Left renal pelvis (tissue), 4 donors: ENCODE measurements around the gene XRRA1. TPM values are rescaled to one million over a fixed set of nuclear protein-coding genes. Genes with fewer than 3 reads are reported as not detected.

Experiments used
- DNase-seq, 4 donors: peaks; one replicate each; pipeline ENCODE4 v3.0.0-alpha.2; 2013; ENCODE audit warnings: low read depth in 4 of 4, low spot score in 3 of 4
- polyA plus RNA-seq, 4 donors: library from polyadenylated mRNA; unstranded; fragments of 120-200 nt; gene quantifications; one replicate each; pipeline ENCODE4 v1.2.1, GENCODE V29; 2013; ENCODE audit not compliant: insufficient read length in 4 of 4

Gene XRRA1
- polyA plus RNA-seq, 4 donors = 9.5 to 16.9 (median 13.3) TPM

DNA sequence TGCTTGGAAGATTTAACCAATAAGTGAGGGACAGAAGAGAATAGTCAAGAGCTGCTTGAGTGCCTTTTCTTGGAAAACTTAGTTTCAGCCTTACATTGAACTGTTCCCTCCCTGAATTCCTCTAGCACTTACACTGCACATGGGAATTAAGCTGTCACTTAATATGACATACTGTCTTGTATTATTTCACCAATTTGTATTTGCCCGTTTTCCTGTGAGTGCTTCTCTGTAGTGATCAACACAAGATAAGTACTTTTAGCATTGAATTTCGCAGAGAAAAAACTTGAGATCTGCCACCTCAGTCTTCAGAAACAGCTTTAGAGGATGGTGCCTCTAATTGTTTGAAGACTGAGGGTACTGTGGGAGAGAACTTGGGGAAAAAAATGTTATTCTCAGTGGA lies 3.9 kb upstream of the XRRA1 start:
- DNase-seq = no peak

DNA sequence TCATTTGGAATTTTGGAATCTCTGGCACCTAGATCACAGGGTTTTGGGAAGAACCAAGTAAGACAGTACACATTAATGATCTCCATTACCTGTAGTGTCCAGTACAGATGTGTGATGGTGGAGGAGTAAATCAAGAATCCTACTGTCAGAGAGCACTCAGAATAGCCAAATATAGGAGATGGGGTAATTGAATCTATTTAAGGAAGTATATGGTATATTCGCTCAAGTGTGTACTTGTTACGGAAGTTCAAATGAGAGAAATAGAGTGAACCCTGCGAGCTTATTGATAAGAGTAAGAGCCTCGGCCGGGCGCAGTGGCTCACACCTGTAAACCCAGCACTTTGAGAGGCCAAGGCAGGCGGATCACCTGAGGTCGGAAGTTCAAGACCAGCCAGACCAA lies 2.3 kb upstream of the XRRA1 start:
- DNase-seq = no peak

DNA sequence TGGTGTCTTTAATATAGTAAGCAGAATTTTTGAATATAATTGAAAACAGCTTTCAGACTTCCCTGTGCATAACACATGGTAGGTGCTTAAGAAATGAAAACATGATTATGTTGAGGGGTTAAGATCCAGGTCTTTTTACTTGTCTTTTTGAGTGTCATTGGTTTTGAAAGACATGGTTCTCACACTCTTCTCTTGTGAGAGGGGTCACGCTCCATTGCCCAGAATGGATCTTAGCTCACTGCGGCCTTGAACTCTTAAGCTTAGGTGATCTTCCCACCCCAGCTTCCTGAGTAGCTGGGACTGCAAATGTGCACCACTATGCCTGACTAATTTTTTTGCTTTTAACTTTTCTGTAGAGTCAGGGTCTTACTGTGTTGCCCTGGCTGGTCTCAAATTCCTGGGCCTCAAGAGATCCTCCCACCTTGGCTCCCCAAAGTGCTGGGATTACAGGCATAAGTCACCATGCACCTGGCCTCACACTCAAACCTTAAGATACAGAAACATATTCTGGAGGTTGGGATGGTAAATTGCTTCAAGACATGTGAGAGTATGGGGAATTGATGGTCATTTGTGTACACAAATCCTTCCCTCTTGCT lies 1.6 kb upstream of the XRRA1 start:
- DNase-seq = no peak

DNA sequence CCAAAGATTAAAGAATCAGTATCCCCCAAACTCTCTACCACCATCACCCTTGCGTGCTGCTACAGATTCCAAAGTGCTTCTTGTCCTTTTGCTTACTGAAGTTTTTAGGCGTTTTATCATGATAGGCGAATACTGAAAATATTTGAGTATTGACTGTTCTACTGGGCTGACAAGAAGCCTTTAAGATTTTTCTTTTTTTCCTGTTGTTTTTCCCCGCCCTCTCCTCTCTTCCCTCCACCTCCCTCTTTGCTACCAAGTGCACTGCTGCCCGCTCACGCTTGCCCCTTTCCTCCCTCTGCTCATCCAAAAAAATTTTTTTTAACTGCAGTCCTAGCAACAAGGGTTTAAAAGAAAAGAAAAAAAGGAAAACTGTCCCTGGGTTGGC lies 854 bp upstream of the XRRA1 start:
- DNase-seq = no peak

DNA sequence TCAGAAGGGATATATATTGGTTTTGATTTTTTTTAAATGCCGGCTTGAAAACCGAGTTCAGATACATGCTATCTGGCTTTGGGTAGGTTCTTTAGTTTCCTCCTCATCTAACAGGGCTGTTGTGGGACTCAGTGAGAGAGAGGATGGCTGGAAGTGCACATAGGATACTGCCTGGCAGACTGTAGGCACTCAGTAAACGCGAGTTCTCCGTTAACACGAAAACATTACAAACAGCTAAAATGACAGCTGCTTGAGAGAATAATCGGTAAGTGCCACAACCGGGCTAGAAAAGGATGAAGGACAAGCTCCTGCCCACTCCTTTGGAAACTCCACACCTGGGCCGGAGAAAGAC lies 369 bp downstream of the XRRA1 start:
- DNase-seq = peak in 1 of 4 donors; percentile 4

DNA sequence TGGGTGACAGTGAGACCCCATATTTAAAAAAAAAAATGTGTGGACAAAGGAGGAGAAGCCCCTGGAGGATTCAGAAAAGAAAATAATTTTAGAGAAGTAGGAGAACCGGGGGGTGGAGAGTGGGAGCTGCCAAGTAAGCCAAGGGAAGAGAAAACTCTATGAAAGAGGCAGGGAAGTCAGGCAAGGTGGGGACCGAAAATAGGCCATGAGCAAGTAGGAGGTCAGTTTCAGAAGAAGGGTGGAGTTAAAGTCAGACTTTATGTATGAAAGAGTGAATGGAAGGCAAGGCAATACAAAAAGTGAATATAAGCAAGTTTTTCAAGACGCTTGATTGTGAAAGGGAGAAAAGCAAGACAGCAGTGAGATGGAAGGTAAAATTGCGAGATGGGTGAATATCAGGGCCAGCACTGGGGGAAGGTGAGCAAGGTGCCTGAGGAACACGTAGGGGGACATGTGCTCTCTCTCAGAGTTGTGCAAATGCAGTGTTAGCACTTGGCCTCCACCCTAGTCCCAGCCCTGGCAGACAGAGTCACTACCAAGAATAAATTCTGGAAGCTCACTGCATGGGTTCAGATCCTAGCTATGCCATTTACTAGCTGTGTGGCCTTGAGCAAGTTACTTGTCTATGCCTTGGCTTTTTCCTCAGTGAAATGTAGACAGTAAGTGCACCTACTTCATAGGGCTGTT lies 6.7 kb downstream of the XRRA1 start:
- DNase-seq = no peak

DNA sequence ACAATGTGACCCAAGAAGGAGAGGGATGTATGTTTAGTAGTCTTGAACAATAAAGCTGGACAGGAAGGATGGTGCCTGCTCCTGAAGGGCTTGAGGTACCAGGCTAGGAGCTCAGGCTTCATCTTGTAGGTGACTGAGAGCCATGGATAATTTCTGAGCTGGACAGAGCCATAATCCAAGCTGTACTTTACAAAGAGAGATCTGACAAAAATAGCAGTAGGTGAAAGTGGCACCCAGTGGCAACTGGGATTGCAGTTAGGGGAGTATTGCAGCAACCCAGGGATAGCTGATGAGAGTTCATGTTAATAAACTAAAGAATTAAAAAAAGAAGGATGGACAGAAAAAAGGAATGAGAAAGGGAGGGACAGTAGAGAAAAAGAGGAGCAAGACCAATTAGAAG lies 7.4 kb downstream of the XRRA1 start:
- no peak for DNase-seq

DNA sequence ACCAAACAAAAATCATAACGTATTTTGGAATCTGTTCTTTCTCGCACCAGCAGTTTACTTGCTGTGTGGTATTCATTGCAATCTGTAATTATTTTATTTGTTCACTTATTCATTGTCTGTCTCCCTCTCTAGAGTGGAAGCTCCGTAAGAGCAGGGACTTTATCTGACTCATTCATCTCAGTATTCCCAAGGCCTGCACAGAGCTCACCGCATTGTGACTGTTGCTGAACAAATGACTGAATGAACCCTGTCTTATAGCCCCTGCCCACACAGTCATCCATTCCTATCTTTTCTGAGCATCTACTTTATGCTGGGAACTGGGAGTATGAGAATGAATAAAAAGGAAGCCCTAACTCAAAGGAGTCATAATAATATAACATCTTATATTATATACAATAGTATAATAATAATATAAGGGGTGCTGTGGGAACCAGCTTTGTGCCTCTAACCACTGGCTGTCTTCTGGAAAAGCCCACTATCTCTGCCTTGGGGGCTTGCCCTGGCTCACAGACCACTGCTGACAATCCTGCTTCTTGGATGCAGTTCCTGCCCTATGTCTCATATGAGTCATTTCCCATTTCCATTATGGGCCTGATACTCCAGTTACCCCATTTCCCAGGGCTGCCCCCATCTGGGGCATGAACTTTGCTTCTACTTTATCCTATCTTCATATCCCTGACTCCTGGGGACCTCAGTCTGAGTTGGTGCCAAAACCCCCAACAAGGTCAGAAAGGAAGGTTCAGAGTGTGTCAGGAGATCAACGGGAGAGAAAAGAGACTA lies 11.0 kb downstream of the XRRA1 start:
- no peak for DNase-seq

DNA sequence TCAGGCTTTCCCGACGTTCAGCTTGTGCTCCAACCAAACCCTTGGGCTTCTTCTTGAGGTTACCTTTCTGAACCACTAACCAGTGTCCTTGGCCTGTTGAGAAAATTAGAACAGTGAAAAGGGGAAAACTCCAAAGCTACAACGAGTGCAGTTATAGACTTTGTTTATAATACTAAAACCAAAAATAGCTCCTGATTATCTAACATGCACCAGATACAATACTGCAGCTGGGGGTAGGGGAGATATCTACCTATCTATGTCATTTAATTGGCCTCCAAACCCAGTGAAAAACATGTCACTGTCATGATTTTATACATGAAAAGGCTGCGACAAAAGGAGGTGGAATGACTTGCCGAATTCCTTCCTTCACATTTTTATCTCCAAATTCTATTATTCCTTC lies 11.9 kb downstream of the XRRA1 start:
- no peak for DNase-seq

DNA sequence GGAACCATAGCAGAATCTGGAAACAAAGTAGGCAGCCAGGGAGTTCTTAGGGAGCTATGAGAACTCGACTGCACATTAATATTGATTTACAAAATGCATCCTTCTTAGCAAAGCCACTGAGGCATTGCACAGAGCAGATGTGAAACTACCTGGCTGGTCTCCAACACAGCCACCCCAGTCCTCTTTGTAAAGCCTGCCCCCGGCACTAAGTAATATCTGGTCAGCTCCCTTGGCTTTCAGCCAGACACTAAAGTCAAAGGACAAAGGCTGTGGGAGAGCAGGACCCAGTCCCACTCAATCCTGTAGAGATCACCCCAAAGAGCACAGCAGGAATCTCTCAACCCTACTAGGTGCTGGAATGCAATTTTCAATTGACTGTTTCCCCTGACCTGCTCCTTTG lies 12.8 kb downstream of the XRRA1 start:
- no peak for DNase-seq

DNA sequence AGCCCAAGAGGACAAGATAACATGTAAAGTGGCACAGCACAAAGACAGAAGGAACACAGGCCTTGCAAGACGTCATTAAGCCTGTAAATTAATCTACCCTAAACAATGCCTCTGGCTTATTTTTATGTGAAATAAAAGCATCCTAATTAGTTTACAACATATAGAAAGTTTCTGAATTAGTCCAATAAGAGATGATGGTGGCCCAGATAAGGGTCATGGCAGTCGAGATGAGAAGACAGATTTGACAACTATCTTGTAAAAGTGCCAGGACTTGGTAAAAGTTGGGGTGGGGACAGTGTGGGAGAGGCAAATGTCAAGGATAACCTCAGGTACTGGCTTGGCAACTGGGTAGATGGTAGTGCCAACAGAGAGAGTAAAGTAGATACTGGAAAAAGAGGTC lies 13.6 kb downstream of the XRRA1 start:
- DNase-seq = no peak

DNA sequence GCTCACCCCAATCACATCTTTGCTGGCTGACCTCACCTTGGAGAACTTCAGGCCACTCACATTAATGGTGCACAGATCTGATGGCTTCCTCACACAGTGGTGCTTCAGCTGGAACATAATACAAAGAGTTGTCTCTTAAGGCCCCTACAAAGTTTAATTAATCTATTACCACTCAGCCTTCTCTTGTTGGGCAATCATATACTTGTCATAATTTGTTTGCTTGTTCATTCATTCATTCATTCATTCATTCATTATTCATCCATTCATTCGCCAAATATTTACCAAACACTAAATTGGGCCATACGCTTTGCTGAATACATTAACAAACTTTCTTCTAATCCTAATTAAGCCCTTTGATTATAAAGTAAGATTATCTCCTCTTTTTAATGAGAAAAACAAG lies 15.1 kb downstream of the XRRA1 start:
- no peak for DNase-seq

DNA sequence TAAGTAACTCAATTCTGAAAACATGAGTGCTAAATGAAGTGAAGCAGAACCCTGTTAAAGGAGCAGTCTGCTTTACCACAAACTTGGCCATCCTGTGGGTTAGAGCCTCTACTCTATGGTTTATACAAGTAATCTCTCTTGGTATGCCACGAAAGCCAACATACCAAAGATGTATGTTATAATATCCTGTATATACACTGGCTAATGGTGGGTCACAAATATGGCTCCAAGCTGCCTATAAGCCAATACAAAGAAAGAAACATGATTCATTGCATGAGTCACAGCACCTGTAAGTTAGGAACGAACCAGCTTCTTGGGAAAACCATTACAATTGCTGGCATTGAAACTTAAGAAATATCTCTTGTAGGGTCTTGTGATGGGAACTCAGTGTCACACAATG lies 16.1 kb downstream of the XRRA1 start:
- no peak for DNase-seq

DNA sequence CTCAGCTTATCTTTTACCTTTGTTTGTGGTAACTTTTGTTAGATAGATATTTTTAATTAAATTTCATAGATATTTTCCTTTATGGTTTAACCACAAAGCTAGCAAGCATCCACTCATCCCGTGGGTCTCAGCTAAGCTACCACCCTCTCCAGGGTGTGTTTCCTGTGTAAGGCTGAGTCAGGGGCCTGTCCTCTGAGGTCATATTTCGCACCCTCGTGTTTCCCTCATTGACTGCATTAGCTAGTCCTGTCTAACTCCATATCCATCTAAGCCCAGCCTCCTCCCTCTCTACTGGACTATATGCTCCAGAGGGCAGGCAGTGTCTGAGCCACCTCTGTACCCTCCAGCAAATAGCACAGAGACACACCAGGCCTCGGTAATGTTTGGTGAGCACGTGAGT lies 16.7 kb downstream of the XRRA1 start:
- DNase-seq = no peak

DNA sequence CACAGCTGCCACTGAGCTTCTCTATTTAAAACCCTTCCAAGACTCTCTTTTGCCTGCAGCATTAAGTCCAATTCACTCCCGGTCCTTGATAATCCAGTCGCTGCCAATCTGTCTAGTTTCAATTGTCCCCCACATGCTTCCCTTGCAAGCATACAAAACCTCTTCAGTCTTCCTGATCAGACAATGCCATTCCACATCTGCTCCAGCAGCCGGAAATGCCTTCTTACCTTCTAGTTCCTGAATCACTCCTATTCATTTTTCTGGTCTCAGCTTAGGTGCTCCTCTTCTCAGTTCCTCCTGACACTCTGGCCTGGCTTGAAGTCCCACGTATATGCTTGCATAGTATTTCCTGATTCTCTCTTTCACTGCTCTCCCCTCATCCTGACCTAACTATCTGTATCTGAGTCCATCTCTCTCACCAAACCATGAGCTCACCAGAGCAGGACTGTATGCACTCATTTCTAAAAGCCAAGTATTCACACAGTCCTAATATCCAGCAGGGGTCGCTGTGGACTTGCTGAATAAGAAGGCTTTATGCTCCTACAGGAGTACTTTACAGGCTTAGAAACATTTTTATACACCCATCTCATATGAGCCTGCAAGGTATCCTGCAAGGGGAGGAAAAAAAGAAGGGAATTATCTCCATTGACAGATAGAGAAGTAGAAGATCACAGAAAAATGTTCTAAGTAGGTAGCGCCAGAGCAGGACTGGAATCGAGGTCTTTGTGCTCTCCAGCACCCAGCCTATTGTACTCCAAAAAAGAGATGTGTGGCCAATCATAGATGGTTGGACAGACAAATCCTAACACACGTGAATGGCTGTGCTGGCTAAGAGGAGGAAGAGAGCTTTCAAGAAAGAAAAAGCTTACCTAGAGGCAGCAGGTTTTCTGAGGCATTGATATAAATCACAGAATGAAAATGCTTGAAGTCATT lies 19.2 kb downstream of the XRRA1 start:
- peak; percentile 58 to 80 (median 70) for DNase-seq

DNA sequence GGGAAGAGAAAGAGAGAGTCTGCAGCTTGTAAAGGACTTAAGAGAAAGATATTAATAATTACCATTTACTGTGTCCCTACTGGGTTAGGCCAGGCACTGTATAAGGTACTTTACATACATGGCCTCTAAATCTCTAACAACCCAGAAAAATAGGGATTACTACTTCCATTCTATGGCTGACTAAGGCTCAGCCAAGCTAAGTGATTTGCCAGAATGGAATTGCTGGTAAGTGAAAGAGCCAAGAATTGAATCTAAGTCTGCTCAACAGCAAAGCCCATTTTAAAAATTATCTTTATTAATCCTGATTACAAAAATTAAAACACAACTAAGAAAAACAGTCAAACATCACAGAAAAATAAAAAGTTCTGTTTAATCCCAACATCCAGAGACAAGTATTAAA lies 21.4 kb downstream of the XRRA1 start:
- DNase-seq = no peak

DNA sequence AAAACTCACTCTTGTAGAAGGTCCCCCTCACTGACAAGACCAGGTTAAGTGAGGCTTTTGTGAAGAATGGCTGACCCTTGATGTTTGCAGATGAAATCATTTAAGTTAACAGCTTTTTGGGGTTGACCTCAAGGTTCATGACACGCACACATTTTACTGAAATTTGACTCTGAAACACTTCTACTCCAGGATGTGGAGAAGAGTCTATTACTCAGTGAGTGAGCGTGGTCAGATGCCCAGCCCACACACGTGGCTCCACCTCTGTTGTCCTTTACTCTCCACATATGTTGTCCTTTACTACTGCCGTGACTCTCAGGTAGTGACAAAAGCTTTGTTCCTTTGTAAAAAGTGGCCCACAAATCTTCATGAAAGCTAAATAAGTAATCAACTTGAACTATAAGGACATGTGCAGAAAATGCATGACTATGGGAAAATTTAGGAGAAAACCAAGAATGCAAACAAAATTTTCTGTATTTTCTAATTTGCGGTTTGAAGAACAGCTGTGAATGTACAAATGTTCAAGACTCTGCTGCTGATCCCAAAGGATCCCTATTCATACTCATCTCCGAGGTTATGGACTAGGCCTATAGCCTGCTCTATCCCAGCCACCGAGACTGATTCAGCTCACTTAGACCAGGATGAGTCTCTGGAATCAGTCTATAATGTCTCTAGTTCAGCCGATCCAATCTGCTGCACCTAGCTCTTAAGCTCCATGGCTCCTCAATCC lies 22.4 kb downstream of the XRRA1 start:
- DNase-seq = no peak

DNA sequence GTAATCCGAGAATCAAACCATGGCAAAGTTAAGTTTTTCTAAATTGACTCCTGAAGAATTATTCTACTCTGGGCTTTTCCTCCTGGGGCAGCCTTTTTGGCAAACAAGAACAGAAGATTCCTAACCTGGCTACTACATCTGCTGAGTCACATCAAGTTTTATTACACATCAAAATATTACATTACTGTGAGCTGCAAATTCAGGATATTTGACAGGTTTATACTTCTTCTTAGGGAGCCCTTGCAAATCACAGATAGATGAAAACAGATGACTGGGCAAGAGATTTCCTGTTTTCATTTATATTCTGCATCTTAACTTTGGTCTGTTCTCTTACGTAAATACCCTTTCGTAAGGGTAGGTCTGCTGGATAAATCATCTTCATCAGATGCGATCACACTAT lies 23.6 kb downstream of the XRRA1 start:
- DNase-seq = no peak

DNA sequence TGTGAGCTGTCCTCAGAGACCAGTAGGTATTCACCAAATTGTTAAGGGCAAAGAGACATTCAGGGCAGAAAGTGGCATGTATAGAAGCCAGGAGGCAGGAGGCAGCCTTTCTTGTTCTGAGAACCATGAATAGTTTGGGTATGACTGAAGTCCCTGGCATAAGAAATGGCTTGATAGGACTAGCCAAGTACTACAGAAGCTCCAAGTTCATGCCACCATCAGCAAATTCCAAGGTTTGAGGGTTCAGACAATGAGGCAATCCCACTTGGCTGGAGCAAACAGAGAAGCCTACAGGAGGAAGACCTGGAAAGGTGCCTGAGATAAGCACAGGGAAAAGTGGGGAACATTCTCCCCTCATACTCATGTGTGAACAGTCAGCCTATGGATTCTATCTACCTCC lies 25.8 kb downstream of the XRRA1 start:
- no peak for DNase-seq

DNA sequence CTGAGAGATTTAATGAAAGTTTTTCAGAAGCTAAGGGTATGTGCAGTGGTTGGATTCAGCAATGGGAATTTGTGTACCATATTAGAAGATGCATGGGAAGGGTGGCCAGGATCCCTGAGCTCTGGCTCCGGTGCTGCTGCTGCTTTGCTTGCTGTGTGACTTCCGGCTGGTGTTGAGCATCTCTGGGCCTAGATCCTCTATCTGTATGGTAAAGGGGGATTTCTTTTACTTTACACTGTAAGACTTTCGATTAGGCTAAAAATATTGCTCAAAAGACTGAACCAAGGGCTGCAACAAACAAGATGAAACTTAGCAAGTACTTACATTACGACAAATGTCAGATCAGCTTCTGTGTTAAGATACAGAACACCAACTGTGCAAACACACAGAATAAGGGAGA lies 39.1 kb downstream of the XRRA1 start:
- no peak for DNase-seq
